Measurements from ENCODE around the gene NAV3. TPM values are rescaled to one million over a fixed set of nuclear protein-coding genes. Genes with fewer than 3 reads are reported as not detected.

Gene NAV3
- total and polyA plus RNA-seq, 4 donors, result 0.22 to 1.7 (median 0.71) TPM

- H3K9ac ChIP-seq (ENCODE audit: low read depth in 1 of 2, low read length in 2 of 2), result no peak overlapping the region
- no peak overlapping the region for H3K4me3 ChIP-seq (ENCODE audit: low read depth in 1 of 3, low read length in 3 of 3)
- no peaks in the 10 kb centered on the region for H3K4me1 ChIP-seq (ENCODE audit: control insufficient read depth in 4 of 4, insufficient read depth in 4 of 4, low read length in 3 of 4)
- no peak overlapping the region for H3K27ac ChIP-seq (ENCODE audit: low read depth in 1 of 2, low read length in 2 of 2)
- TF ChIP-seq GABPA (IDR thresholded peaks at IDR 0.05 in 1 of 2, conservative IDR thresholded peaks at IDR 0.05 in 1 of 2) (no peak), CTCF (IDR thresholded peaks at IDR 0.05; ENCODE audit: low read depth, low read length, missing input control) (no peak), HNF4G (IDR thresholded peaks at IDR 0.05) (no peak), HNF4A (conservative IDR thresholded peaks at IDR 0.05) (no peak), YY1 (IDR thresholded peaks at IDR 0.05) (no peak), FOXA1 (IDR thresholded peaks at IDR 0.05) (no peak), ATF3 (IDR thresholded peaks at IDR 0.05) (no peak), REST (IDR thresholded peaks at IDR 0.05) (no peak), ZBTB33 (IDR thresholded peaks at IDR 0.05) (no peak), FOXA2 (IDR thresholded peaks at IDR 0.05) (no peak), RXRA (IDR thresholded peaks at IDR 0.05) (no peak), NR2F2 (IDR thresholded peaks at IDR 0.05) (no peak), EGR1 (IDR thresholded peaks at IDR 0.05; ENCODE audit: low read depth in 2 of 2) (no peak), JUND (IDR thresholded peaks at IDR 0.05) (no peak)
- no peaks in the 10 kb centered on the region for H3K9me3 ChIP-seq (ENCODE audit: control insufficient read depth in 4 of 4, low read length in 3 of 4)
- WGBS, result 42% methylated on average over 2 of the region's 2 CpGs
- H3K27me3 ChIP-seq (ENCODE audit: control insufficient read depth in 4 of 4, insufficient read depth in 4 of 4, low read length in 3 of 4), result no peaks in the 10 kb centered on the region
- DNase-seq (ENCODE audit: low spot score), result no peak
- no peaks in the 10 kb centered on the region for H3K36me3 ChIP-seq (ENCODE audit: control insufficient read depth in 4 of 4, insufficient read depth in 3 of 4, low read depth in 1 of 4, low read length in 3 of 4)
These were observed 414.3 kb downstream of the NAV3 start for GRCh38 chr12:78244916-78245507.

- Histone ChIP-seq H3K27ac (ENCODE audit: low read depth in 1 of 2, low read length in 2 of 2) (no peak overlapping the region), H3K4me1 (ENCODE audit: control insufficient read depth in 4 of 4, insufficient read depth in 4 of 4, low read length in 3 of 4) (no peaks in the 10 kb centered on the region), H3K36me3 (ENCODE audit: control insufficient read depth in 4 of 4, insufficient read depth in 3 of 4, low read depth in 1 of 4, low read length in 3 of 4) (no peaks in the 10 kb centered on the region), H3K27me3 (ENCODE audit: control insufficient read depth in 4 of 4, insufficient read depth in 4 of 4, low read length in 3 of 4) (no peaks in the 10 kb centered on the region), H3K9ac (ENCODE audit: low read depth in 1 of 2, low read length in 2 of 2) (no peak overlapping the region), H3K9me3 (ENCODE audit: control insufficient read depth in 4 of 4, low read length in 3 of 4) (no peaks in the 10 kb centered on the region), H3K4me3 (ENCODE audit: low read depth in 1 of 3, low read length in 3 of 3) (no peak overlapping the region)
- TF ChIP-seq NR2F2 (IDR thresholded peaks at IDR 0.05) (no peak), RXRA (IDR thresholded peaks at IDR 0.05) (no peak), REST (IDR thresholded peaks at IDR 0.05) (no peak), SP1 (IDR thresholded peaks at IDR 0.05) (no peak), JUND (IDR thresholded peaks at IDR 0.05) (no peak), RAD21 (IDR thresholded peaks at IDR 0.05) (no peak), GABPA (IDR thresholded peaks at IDR 0.05 in 1 of 2, conservative IDR thresholded peaks at IDR 0.05 in 1 of 2) (no peak), ATF3 (IDR thresholded peaks at IDR 0.05) (no peak), YY1 (IDR thresholded peaks at IDR 0.05) (no peak), CTCF (IDR thresholded peaks at IDR 0.05; ENCODE audit: low read depth, low read length, missing input control) (no peak), EGR1 (IDR thresholded peaks at IDR 0.05; ENCODE audit: low read depth in 2 of 2) (no peak)
- 64% methylated on average over 1 of the region's 1 CpG for WGBS
- DNase-seq (ENCODE audit: low spot score), result no peak
These were observed 417.6 kb downstream of the NAV3 start for GRCh38 chr12:78248321-78248720.
